GM18861 (cell line): ENCODE data around the gene PLXNA4.
"Not testable (repeated sequence)": the region's sequence is repeated elsewhere in the genome, so short reads cannot be mapped to it uniquely, and the experiment has no call there.

ENCODE experiments used
- ATAC-seq: cut with Tn5 transposase; IDR thresholded peaks from one replicate; pipeline ENCODE4 v1.9.1; 2021; ENCODE audit not compliant: unreplicated experiment

The PLXNA4 gene, protein sequence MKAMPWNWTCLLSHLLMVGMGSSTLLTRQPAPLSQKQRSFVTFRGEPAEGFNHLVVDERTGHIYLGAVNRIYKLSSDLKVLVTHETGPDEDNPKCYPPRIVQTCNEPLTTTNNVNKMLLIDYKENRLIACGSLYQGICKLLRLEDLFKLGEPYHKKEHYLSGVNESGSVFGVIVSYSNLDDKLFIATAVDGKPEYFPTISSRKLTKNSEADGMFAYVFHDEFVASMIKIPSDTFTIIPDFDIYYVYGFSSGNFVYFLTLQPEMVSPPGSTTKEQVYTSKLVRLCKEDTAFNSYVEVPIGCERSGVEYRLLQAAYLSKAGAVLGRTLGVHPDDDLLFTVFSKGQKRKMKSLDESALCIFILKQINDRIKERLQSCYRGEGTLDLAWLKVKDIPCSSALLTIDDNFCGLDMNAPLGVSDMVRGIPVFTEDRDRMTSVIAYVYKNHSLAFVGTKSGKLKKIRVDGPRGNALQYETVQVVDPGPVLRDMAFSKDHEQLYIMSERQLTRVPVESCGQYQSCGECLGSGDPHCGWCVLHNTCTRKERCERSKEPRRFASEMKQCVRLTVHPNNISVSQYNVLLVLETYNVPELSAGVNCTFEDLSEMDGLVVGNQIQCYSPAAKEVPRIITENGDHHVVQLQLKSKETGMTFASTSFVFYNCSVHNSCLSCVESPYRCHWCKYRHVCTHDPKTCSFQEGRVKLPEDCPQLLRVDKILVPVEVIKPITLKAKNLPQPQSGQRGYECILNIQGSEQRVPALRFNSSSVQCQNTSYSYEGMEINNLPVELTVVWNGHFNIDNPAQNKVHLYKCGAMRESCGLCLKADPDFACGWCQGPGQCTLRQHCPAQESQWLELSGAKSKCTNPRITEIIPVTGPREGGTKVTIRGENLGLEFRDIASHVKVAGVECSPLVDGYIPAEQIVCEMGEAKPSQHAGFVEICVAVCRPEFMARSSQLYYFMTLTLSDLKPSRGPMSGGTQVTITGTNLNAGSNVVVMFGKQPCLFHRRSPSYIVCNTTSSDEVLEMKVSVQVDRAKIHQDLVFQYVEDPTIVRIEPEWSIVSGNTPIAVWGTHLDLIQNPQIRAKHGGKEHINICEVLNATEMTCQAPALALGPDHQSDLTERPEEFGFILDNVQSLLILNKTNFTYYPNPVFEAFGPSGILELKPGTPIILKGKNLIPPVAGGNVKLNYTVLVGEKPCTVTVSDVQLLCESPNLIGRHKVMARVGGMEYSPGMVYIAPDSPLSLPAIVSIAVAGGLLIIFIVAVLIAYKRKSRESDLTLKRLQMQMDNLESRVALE (N-terminal part only)

GRCh38 chr7:132575982-132576720 lies at the start of gene PLXNA4:
Gene PLXNA4 (minus strand): TSS chr7:132576470. CDS start chr7:132508693, 67,777 bp downstream.
- ATAC-seq = no peak

- no peak for ATAC-seq
Measured at GRCh38 chr7:132625651-132626050, 49.4 kb upstream of the PLXNA4 start.

DNA sequence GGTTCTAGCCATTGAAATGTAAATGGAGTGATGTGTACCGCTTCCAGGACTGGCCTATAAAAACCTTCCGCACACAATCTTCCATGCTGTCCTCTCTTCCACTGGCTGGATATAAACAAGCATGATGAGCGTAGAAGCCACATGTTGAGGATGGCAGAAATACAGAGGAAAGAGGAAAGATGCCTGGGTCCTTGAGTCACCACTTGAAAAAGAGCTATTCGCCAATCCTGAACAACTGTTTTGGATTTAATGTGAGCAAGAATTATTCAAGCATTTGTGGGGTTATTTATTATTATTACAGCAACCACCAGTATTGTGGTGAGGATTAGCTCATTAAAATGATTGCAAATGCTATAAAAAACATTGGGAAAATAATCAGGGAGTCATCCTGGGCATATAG lies 45.8 kb upstream of the PLXNA4 start:
- ATAC-seq = no peak

- ATAC-seq = no peak
Measured at GRCh38 chr7:132619967-132620366, 43.7 kb upstream of the PLXNA4 start.

- no peak for ATAC-seq
Measured at GRCh38 chr7:132618956-132619305, 42.7 kb upstream of the PLXNA4 start.

DNA sequence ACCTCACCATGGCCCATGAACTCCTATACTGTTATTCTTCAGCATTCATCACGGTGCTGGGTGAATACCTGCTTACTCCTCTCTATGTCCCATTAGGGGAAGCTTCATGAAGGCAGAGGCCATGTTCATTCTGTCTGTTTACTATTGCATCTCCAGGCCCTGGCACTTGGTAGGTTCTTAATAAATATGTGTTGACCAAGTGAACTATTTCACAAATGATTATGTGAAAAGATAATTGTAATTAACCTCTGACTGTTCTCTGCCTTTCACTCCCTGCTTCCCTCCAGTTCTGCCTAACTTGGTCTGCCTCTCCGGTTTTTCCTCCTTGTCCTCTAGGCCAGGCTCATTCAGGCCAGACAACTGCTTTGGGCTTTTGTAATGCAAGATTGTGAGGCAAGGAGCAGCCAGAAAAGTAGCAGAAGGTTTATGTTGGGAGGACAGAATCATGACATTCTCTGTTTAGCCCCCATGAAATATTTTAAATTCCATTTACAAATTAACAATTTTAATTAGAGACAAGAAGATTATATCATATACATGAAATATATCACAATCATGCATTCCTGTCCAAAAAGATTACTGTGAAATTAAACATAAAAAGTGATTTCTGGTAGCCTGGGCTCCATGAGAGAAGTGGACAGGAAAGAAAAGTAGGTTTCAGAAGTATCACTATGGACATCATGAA lies 42.1 kb upstream of the PLXNA4 start:
- no peak for ATAC-seq

DNA sequence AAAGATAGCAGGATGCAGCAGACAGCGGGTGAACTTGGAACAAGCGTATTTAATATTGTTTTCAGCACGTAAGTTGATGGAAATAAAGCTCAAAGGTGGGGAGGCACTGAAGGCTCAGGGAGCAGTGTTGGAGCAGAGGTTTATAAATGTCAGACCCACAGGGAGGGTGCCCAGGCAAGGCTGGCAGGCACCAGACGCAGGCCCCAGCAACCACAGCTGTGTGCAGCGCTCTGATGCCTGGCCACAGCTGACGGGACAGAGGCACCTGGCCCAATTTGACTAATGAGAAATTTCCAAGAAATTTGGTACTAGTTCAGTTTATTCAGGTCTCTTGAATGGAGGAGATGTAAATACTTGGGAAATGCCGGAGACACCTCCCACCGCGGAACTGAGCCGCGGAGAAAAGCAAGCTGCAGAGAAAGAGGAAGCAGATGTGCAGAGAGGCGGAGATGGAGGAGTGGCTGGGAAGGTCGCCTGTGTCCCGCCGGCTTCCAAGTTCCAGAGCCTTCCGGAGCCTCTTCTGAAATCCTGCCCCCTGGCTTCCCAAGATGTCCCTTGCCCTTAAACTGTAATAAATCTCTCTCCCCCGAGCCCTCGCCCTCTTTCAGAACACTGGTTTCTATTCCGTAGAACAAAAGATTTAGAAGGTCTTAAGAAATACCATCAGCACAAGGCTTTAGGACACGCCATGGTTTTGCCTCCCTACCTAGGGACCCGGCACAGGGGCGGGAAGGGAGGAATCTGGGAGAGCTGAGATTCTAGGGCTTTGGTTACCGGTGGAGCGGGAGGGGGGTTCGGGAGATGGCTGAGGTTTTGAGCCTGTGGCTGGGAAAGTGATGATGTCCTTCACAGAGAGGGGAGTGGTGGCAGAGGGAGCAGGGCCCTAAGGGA lies 38.4 kb upstream of the PLXNA4 start:
- ATAC-seq = no peak

DNA sequence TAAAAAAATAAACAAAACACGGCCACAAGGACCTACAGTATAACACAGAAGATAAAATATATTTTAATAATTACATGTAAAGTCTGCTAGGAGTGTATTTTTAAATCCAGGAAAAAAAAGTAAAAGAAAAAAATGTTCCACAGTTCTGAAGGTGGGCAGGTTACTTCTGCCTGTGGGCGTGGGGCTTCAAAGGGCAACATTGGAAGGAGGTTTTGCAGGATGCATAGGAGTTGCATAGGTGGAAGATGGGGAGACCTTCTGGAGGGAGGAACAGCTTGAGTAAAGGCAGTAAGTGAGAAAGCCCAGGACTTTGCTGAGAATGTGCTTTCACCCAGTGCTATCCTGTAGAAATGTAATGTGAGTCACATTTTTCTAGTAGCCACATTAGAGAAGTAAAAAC lies 37.5 kb upstream of the PLXNA4 start:
- ATAC-seq = no peak

- no peak for ATAC-seq
Measured at GRCh38 chr7:132610995-132611394, 34.7 kb upstream of the PLXNA4 start.

DNA sequence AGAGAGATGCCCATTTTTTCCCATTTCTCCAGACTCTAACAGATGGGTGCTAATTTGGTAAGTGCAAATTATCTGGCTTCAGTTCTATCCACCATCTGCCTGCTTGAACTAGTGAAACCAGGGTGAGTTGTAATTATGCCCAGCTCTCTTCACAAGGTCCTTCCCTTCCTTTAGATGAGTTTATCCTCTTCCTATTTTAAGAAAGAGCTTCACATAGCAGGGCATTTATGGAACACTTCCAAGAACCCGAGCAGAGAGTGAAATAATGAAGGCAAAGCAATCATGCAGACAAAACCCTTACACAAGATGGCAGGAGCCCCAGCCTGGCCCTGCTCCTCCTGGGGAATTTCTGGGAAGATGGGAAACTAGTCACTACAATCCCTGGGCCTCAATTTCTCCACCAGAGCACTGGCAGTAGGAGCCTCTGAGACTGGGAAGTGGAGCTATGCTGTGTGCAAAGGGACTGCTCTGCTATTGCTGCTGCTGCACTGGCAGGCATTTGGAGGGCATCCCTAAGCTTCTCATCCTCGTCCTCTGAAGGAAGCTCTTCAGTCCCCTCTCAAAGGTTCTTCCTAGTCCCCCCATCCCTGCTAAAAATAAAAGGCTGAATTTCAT lies 33.7 kb upstream of the PLXNA4 start:
- no peak for ATAC-seq

GRCh38 chr7:132609222-132609621 lies 33.0 kb upstream of the PLXNA4 start:
- no peak for ATAC-seq

DNA sequence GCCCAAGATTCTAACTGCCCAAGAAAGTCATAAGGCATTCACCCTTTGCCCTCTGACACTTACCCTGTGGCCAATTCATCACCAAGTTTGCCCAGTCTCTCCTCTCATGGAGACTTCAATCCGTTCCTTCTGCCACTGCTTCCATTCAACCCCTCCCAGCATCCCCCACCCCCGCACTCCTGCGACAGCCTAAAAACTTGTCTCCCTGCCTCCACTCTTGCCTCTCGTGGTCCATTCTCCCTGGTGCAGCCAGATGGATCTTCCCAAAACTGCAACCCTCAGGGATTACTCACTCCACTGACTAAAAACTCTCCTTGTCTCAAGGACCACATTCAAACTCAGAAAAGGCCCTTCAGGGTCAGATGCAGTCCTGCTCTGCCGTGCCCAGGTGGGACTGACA lies 32.3 kb upstream of the PLXNA4 start:
- ATAC-seq = no peak

GRCh38 chr7:132607656-132608055 lies 31.4 kb upstream of the PLXNA4 start:
- ATAC-seq = no peak

DNA sequence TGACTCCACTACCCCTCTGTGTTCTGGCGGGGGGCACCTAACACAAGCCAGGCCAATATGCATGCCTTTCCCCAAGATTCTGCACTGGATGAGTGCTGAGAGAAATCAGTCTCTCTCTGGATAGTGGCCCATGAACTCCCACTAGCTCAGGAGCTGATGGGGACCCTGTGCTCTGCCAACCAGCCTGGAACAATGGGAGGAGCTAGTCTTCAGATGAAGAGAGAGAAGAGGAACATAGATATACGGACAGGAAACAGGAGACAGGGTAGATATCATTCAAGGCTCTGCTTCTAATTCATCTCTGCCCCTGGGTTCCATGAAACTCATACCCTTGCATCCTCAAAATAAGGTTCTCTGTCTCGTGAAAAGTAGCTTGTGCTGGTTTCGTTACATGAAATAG lies 27.9 kb upstream of the PLXNA4 start:
- ATAC-seq = no peak

DNA sequence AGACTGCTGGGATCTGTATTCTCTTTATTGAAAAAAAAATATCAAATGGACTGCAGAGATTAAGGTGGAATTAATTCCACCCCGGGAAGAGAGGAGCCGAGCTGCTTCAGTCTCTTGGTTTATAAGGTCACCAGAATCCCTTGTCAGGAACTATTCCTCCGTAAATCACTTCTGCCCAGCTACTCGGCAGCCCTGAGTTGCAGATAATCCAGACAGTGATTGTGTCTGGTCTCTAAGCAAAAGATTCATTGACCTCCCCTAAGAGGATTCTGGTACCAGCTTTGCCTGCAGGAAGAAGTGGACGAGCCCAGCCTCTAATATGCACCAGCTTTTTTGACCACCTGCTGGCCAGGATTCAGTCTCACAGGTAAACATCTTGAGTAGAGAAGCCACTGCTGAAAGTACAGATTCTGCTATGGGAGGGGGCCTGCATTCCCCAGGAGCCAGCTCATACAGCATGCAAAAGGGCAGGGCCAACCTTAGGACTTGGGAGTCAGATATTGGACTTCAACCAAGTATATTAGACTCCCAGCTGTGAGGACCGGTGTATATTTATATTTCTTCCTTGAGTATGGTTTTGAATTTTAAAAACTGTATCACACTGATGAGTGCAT lies 27.1 kb upstream of the PLXNA4 start:
- no peak for ATAC-seq

DNA sequence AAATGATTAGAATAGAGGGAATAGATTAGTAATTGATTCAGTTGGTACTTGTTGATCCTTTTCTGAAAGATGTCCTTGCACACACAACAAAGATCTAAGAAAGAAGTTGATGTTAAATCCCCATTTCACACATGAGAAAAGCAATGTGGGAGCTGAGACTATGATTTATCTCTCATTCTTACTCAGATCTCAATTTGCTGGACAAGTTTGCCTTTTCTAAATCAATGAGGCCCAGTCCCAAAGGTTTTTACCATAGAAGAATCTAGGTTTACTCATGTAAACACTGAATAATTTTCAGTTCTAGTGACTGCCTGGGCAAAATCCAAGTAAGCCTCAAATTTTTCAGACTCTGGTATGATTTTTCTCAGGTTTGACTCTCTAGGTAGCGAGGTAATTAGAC lies 25.5 kb upstream of the PLXNA4 start:
- no peak for ATAC-seq

DNA sequence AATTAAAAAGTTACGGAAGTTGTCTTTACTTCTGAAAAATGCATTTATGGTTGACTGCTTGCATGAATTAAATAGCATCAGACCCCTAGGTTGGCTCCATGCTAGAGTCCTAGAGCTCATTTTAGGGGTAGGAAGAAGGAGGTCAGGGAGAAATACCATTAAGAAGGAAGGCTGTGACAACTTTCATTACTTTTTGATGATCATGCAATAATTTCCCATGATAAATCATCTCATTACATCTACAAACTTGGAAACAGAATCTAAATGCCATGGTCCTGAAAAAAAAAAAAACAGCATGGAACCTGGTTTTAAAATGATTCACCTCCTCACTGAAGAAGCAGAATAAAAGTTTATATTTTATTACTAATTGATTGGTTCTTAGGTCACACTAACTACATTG lies 20.3 kb upstream of the PLXNA4 start:
- ATAC-seq = no peak

DNA sequence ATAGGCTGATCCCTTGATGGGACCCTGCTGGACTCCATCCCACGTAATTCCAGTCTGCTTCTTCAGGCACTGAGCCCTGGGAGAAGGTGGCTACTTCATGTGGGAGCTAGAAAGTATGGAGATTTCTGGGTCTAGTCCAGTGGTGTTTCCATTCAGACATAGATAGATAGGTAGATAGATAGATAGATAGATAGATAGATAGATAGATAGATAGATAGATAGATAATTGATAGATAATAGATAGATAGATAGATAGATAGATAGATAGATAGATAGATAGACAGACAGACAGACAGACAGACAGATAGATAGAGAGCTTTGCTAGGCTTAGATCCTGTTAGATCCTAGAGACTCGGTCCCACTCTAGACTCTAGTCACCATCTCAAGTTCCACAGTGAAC lies 18.5 kb upstream of the PLXNA4 start:
- ATAC-seq = not testable (repeated sequence)
